GM20000 (cell line): ENCODE results near the gene TSPAN33.

Source experiments
- DNase-seq: peaks from one replicate; pipeline ENCODE4 v3.0.0; 2012; ENCODE audit warnings: low spot score
- TF ChIP-seq, protein P1 (sequence below): IDR thresholded peaks from 2 replicates; pipeline ENCODE4 v1.5.1; 2012; ENCODE audit warnings: mild to moderate bottlenecking, control low read depth; ENCODE audit errors: extremely low read depth, missing control alignments

TSPAN33 gene

GRCh38 chr7:129159539-129159938 lies 15.0 kb downstream of the TSPAN33 start:
- DNase-seq = no peak
- TF ChIP-seq, protein P1, sequence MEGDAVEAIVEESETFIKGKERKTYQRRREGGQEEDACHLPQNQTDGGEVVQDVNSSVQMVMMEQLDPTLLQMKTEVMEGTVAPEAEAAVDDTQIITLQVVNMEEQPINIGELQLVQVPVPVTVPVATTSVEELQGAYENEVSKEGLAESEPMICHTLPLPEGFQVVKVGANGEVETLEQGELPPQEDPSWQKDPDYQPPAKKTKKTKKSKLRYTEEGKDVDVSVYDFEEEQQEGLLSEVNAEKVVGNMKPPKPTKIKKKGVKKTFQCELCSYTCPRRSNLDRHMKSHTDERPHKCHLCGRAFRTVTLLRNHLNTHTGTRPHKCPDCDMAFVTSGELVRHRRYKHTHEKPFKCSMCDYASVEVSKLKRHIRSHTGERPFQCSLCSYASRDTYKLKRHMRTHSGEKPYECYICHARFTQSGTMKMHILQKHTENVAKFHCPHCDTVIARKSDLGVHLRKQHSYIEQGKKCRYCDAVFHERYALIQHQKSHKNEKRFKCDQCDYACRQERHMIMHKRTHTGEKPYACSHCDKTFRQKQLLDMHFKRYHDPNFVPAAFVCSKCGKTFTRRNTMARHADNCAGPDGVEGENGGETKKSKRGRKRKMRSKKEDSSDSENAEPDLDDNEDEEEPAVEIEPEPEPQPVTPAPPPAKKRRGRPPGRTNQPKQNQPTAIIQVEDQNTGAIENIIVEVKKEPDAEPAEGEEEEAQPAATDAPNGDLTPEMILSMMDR = no peak

DNA sequence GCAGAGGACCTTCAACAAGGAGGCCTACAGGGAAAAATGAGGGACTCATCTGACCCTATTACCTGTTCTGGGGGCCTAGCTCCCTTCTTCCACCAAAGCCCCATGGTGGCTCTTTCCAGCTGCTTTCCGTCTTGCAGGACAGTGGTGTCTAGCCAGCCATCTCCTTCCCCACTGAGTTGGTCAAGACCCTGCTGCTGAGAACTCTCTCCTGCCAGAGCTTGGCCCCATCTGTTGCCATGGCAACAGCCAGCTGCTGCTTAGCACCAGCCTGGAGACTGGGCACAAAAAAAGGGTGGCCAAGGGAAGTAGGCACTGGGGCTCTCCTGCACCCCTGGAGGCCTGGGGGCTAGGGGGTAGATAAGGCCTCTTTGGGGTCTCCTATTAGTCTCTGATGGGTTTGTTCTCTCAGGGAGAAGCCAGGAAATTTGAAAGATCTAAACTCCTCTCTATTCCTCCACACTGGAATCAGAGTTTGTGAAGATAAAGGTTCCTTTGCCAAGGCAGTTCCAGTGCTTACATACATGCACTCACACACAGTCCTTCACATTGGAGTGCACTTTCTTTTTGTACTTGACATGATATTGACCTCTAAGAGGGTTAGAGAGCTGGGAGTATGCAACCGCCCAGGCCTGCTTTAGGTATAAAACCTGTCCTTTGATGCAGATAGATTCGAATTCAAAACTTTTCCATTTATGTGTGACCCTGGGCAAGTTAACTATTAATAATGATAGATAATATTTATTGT lies 15.8 kb downstream of the TSPAN33 start:
- TF ChIP-seq, protein P1 = no peak
- DNase-seq = no peak

GRCh38 chr7:129161524-129162225 lies 17.2 kb downstream of the TSPAN33 start:
- TF ChIP-seq, protein P1 = no peak
- DNase-seq = no peak

DNA sequence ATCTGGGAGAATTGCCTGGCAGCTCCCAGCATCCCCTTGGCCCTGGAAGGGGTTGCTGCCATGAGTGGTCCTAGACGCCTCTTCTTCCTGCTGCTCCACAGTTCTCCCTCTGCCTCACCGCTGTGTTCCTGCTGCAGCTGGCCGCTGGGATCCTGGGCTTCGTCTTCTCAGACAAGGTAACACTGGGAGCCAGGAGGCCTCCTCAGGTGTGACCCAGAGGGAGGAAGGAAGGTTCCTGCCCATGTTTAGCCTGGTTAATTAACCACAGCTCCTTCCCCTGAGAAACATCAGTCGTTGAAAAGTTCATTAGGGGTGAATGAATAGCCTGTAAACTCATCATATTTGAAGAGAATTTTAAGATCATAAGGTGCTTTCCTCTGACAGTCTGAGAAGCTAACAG lies 18.2 kb downstream of the TSPAN33 start:
- TF ChIP-seq, protein P1 = no peak
- no peak for DNase-seq

GRCh38 chr7:129163875-129164544 lies 19.5 kb downstream of the TSPAN33 start:
- DNase-seq = peak; percentile 59

DNA sequence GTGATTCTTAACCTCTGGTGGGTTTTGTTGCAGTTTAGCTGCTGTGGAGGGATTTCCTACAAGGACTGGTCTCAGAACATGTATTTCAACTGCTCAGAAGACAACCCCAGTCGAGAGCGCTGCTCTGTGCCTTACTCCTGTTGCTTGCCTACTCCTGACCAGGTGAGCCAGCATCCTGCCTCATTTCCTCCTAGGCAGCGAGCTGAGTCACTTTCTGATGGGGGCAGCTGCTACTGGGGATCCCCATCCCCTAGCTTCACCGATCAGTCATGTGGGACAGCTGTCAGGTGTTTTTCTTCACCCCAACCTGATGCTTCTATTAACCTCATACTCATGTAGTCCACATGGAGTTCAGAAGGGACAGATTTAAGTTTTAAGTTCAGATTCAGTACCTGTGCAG lies 22.2 kb downstream of the TSPAN33 start:
- TF ChIP-seq, protein P1 = no peak
- peak; percentile 82 for DNase-seq

More at GRCh38 chr7:129163875-129164544, 19.5 kb downstream of the TSPAN33 start:
- TF ChIP-seq, protein P1 = peak; percentile 59

DNA sequence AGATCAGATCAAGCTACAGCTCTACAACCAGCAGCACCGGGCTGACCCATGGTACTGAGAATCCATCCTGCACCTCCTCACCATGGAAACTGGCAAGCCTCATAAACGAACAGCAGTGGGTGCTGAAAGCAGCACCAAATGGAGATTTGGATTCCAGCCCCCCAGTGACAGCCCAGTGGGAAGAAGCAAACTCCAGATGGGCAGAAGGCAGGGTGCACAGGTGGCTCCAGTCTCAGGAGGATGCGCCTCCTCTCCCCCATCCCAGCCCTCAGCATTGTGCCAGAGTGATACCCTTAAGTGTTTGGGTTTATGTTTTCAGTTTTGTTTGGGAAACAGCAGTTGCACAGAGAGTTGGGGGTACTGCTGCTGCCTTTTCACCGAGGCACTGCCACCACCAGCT lies 23.3 kb downstream of the TSPAN33 start:
- TF ChIP-seq, protein P1 = no peak
- DNase-seq = no peak
